Measurements from ENCODE around the gene PPP1R12A. TPM values are rescaled to one million over a fixed set of nuclear protein-coding genes. Genes with fewer than 3 reads are reported as not detected.

Gene PPP1R12A
- total RNA-seq, 1 donor from 2014 or later: 123 TPM

DNA sequence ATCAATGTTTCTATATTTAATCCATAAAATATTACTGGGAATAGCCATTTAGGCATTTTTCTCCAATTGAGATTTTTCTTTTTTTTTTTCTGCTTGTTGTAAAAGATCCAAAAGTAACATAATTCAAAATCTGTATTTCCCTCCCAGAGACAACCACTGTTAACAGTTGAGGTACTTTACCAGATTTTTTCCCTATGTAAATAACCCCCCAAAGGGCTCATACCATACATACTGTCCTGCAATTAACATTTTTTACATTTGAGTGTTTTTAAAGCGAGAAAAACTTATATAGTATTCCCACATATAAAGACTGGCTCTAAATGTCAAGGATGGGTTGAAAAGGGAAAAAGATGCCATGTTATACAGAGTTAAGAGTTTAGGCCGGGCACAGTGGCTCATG lies 18.1 kb downstream of the PPP1R12A start:
- TF ChIP-seq, protein P1, sequence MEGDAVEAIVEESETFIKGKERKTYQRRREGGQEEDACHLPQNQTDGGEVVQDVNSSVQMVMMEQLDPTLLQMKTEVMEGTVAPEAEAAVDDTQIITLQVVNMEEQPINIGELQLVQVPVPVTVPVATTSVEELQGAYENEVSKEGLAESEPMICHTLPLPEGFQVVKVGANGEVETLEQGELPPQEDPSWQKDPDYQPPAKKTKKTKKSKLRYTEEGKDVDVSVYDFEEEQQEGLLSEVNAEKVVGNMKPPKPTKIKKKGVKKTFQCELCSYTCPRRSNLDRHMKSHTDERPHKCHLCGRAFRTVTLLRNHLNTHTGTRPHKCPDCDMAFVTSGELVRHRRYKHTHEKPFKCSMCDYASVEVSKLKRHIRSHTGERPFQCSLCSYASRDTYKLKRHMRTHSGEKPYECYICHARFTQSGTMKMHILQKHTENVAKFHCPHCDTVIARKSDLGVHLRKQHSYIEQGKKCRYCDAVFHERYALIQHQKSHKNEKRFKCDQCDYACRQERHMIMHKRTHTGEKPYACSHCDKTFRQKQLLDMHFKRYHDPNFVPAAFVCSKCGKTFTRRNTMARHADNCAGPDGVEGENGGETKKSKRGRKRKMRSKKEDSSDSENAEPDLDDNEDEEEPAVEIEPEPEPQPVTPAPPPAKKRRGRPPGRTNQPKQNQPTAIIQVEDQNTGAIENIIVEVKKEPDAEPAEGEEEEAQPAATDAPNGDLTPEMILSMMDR (IDR thresholded peaks at IDR 0.05; ENCODE audit: unreplicated experiment): no peak
- H3K36me3 Mint-ChIP-seq: no peaks in the 10 kb centered on the region
- peaks cover 21% of the 10 kb centered on the region for H3K4me1 Mint-ChIP-seq
- H3K27me3 Mint-ChIP-seq (ENCODE audit: low read depth): no peaks in the 10 kb centered on the region
- no peak overlapping the region for H3K27ac Mint-ChIP-seq
- no peak for DNase-seq (ENCODE audit: low spot score in 2 of 2, unreplicated experiment in 2 of 2)
- peaks cover 7% of the 10 kb centered on the region for H3K9me3 Mint-ChIP-seq
- no peak overlapping the region for H3K4me3 Mint-ChIP-seq

DNA sequence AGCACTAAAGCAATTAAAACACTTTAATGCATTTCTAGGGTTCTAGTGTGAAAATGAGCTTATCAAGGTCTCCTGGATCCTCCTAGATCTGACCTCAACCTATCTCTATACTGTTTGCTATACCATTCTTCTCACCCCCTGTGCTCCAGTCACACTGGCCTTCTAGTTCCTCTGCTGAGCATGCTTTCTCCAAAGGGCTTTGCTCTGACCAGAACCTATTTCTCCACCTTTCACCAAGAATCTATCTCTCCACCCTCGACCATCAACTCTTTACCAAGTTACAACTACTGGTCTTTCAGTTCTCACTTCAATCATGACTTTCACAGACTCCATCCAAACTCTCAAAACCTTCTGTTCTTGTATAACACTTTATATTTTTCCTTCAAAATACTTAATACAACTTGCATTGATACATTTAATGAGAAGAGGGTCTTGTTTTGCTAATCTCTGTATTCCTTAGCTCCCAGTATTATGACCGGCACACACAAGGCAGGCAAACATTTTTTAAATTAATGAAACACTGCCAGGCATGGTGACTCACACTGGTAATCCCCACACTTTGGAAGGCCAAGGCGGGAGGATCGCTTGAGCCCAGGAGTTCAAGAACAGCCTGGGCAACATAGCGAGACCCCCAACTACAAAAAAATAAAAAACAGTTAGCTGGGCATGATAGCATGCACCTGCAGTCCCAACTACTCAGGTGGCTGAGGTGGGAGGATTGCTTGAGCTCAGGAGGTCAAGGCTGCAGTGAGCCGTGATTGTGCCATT lies 22.8 kb downstream of the PPP1R12A start:
- no peak for DNase-seq (ENCODE audit: low spot score in 2 of 2, unreplicated experiment in 2 of 2)
- no peaks in the 10 kb centered on the region for H3K9me3 Mint-ChIP-seq
- H3K4me3 Mint-ChIP-seq: no peak overlapping the region
- peaks cover 28% of the 10 kb centered on the region for H3K4me1 Mint-ChIP-seq
- TF ChIP-seq, protein P1 (IDR thresholded peaks at IDR 0.05; ENCODE audit: unreplicated experiment): no peak
- no peak overlapping the region for H3K27ac Mint-ChIP-seq
- no peaks in the 10 kb centered on the region for H3K27me3 Mint-ChIP-seq (ENCODE audit: low read depth)
- H3K36me3 Mint-ChIP-seq: no peaks in the 10 kb centered on the region

GRCh38 chr12:79908366-79908765 lies 26.5 kb downstream of the PPP1R12A start:
- TF ChIP-seq, protein P1 (IDR thresholded peaks at IDR 0.05; ENCODE audit: unreplicated experiment): no peak
- Mint-ChIP-seq H3K36me3 (no peaks in the 10 kb centered on the region), H3K4me3 (no peak overlapping the region), H3K4me1 (peaks cover 16% of the 10 kb centered on the region), H3K9me3 (no peaks in the 10 kb centered on the region), H3K27ac (peak overlapping the region; percentile 70), H3K27me3 (ENCODE audit: low read depth) (no peaks in the 10 kb centered on the region)
- DNase-seq (ENCODE audit: low spot score in 2 of 2, unreplicated experiment in 2 of 2): no peak

- Mint-ChIP-seq H3K27ac (no peak overlapping the region), H3K4me3 (no peak overlapping the region), H3K9me3 (peaks cover 8% of the 10 kb centered on the region), H3K4me1 (peaks cover 4% of the 10 kb centered on the region), H3K36me3 (peaks cover 5% of the 10 kb centered on the region), H3K27me3 (ENCODE audit: low read depth) (no peaks in the 10 kb centered on the region)
- no peak for DNase-seq (ENCODE audit: low spot score in 2 of 2, unreplicated experiment in 2 of 2)
- TF ChIP-seq, protein P1 (IDR thresholded peaks at IDR 0.05; ENCODE audit: unreplicated experiment): no peak
Observed at GRCh38 chr12:79901506-79901905, 33.4 kb downstream of the PPP1R12A start.

- Mint-ChIP-seq H3K9me3 (peaks cover 8% of the 10 kb centered on the region), H3K4me3 (no peak overlapping the region), H3K27me3 (ENCODE audit: low read depth) (no peaks in the 10 kb centered on the region), H3K4me1 (peaks cover 5% of the 10 kb centered on the region), H3K27ac (no peak overlapping the region), H3K36me3 (peaks cover 5% of the 10 kb centered on the region)
- TF ChIP-seq, protein P1 (IDR thresholded peaks at IDR 0.05; ENCODE audit: unreplicated experiment): no peak
- no peak for DNase-seq (ENCODE audit: low spot score in 2 of 2, unreplicated experiment in 2 of 2)
Observed at GRCh38 chr12:79900951-79901350, 33.9 kb downstream of the PPP1R12A start.
